ENCODE results near the gene PPHLN1. TPM values are rescaled to one million over a fixed set of nuclear protein-coding genes. Genes with fewer than 3 reads are reported as not detected.

The PPHLN1 gene
- total RNA-seq, 2 donors from 2014 or later = 66.6 to 77.6 TPM

- Mint-ChIP-seq H3K9me3 (no peaks in the 10 kb centered on the region), H3K4me1 (peaks cover 10% of the 10 kb centered on the region), H3K36me3 (ENCODE audit: low read depth) (peaks cover 19% of the 10 kb centered on the region), H3K27me3 (ENCODE audit: insufficient read depth) (no peaks in the 10 kb centered on the region), H3K4me3 (no peak overlapping the region), H3K27ac (no peak overlapping the region)
- Histone ChIP-seq H3K4me3 (ENCODE audit: low read length) (no peak overlapping the region), H3K4me1 (ENCODE audit: control insufficient read depth, insufficient read depth, low read length) (peaks cover 4% of the 10 kb centered on the region), H3K36me3 (ENCODE audit: control insufficient read depth, insufficient read depth, low read length) (peaks cover 3% of the 10 kb centered on the region), H3K27me3 (ENCODE audit: control insufficient read depth, insufficient read depth, low read length, poor library complexity, severe bottlenecking) (no peaks in the 10 kb centered on the region), H3K9ac (ENCODE audit: extremely low read depth, low read length, poor library complexity, severe bottlenecking) (no peak overlapping the region), H3K27ac (ENCODE audit: low read depth, low read length) (no peak overlapping the region), H3K9me3 (ENCODE audit: control insufficient read depth, low read length) (no peaks in the 10 kb centered on the region)
- TF ChIP-seq CTCF (conservative IDR thresholded peaks at IDR 0.05) = no peak
- WGBS, 2 experiments (ENCODE audit: insufficient coverage in 1 of 2, insufficient read length in 1 of 2) = 92 to 100% methylated on average over 1 to 2 of the region's 3 CpGs
- no peak for DNase-seq
Observed at GRCh38 chr12:42421844-42422779, 96.1 kb downstream of the PPHLN1 start.

- no peaks in the 10 kb centered on the region for H3K27me3 ChIP-seq (ENCODE audit: control insufficient read depth, insufficient read depth, low read length, poor library complexity, severe bottlenecking)
- H3K4me1 ChIP-seq (ENCODE audit: control insufficient read depth, insufficient read depth, low read length) = peaks cover 4% of the 10 kb centered on the region
- no peaks in the 10 kb centered on the region for H3K9me3 ChIP-seq (ENCODE audit: control insufficient read depth, low read length)
- H3K36me3 Mint-ChIP-seq (ENCODE audit: low read depth) = peaks cover 25% of the 10 kb centered on the region
- no peak for TF ChIP-seq CTCF (conservative IDR thresholded peaks at IDR 0.05)
- H3K9me3 Mint-ChIP-seq = no peaks in the 10 kb centered on the region
- H3K9ac ChIP-seq (ENCODE audit: extremely low read depth, low read length, poor library complexity, severe bottlenecking) = no peak overlapping the region
- H3K4me1 Mint-ChIP-seq = peaks cover 13% of the 10 kb centered on the region
- no peak for DNase-seq
- no peak overlapping the region for H3K27ac Mint-ChIP-seq
- H3K36me3 ChIP-seq (ENCODE audit: control insufficient read depth, insufficient read depth, low read length) = peaks cover 10% of the 10 kb centered on the region
- H3K4me3 ChIP-seq (ENCODE audit: low read length) = no peak overlapping the region
- H3K27ac ChIP-seq (ENCODE audit: low read depth, low read length) = no peak overlapping the region
- H3K27me3 Mint-ChIP-seq (ENCODE audit: insufficient read depth) = no peaks in the 10 kb centered on the region
- 100% methylated on average over 1 of the region's 1 CpG for WGBS, 2 experiments (ENCODE audit: insufficient coverage in 1 of 2, insufficient read length in 1 of 2)
- H3K4me3 Mint-ChIP-seq = no peak overlapping the region
Observed at GRCh38 chr12:42422785-42423184, 96.8 kb downstream of the PPHLN1 start.

GRCh38 chr12:42426746-42427145 lies 100.8 kb downstream of the PPHLN1 start:
- Mint-ChIP-seq H3K36me3 (ENCODE audit: low read depth) (peaks cover 34% of the 10 kb centered on the region), H3K4me1 (peaks cover 13% of the 10 kb centered on the region), H3K9me3 (no peaks in the 10 kb centered on the region), H3K4me3 (no peak overlapping the region), H3K27ac (peak overlapping the region; percentile 56), H3K27me3 (ENCODE audit: insufficient read depth) (no peaks in the 10 kb centered on the region)
- H3K36me3 ChIP-seq (ENCODE audit: control insufficient read depth, insufficient read depth, low read length) = peaks cover 25% of the 10 kb centered on the region
- H3K4me3 ChIP-seq (ENCODE audit: low read length) = no peak overlapping the region
- peak; percentile 80 for DNase-seq
- peaks cover 4% of the 10 kb centered on the region for H3K4me1 ChIP-seq (ENCODE audit: control insufficient read depth, insufficient read depth, low read length)
- H3K9me3 ChIP-seq (ENCODE audit: control insufficient read depth, low read length) = no peaks in the 10 kb centered on the region
- TF ChIP-seq CTCF (conservative IDR thresholded peaks at IDR 0.05) = no peak
- H3K27ac ChIP-seq (ENCODE audit: low read depth, low read length) = no peak overlapping the region
- H3K27me3 ChIP-seq (ENCODE audit: control insufficient read depth, insufficient read depth, low read length, poor library complexity, severe bottlenecking) = no peaks in the 10 kb centered on the region
- WGBS, 2 experiments (ENCODE audit: insufficient coverage in 1 of 2, insufficient read length in 1 of 2) = 70 to 75% methylated on average over 2 to 6 of the region's 6 CpGs
- no peak overlapping the region for H3K9ac ChIP-seq (ENCODE audit: extremely low read depth, low read length, poor library complexity, severe bottlenecking)

Measured in endodermal cell (in vitro differentiated cells).